ENCODE measurements around the gene BACE1-AS.

The BACE1-AS gene

GRCh38 chr11:117313828-117314768 is 23.0 kb downstream of the BACE1-AS start:
- Mint-ChIP-seq H3K27ac (no peak overlapping the region), H3K27me3 (ENCODE audit: low read depth, poor library complexity) (peaks cover 7% of the 10 kb centered on the region), H3K4me3 (peak overlapping the region; percentile 83), H3K4me1 (peaks cover 29% of the 10 kb centered on the region), H3K36me3 (ENCODE audit: low read depth) (no peaks in the 10 kb centered on the region), H3K9me3 (no peaks in the 10 kb centered on the region)
- peak; percentile 12 for DNase-seq
- no peak for TF ChIP-seq CTCF (IDR thresholded peaks at IDR 0.05)

DNA sequence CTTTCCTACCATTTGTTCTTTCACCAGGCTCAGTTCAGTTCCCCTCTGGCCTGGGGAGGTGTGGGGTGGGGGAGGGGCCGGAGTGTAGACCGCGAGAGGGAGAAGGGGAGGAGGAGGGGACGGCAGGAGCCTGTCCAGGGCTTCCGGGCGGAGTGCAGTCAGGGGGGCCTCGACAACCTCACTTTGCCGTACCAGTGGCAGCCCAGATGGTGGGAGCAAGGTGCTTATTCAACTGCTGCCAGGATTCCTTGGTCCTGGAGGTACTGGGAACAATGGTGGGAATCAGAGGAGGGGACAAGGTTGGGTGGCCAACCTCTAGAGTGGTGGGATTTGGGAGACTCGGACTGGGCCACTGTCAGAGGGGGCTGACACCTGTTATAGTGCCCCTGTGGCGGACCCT is 23.7 kb downstream of the BACE1-AS start:
- Mint-ChIP-seq H3K27ac (no peak overlapping the region), H3K36me3 (ENCODE audit: low read depth) (no peaks in the 10 kb centered on the region)
- TF ChIP-seq CTCF (IDR thresholded peaks at IDR 0.05) = no peak

GRCh38 chr11:117315285-117316196 is 24.4 kb downstream of the BACE1-AS start:
- H3K4me1 Mint-ChIP-seq = peaks cover 29% of the 10 kb centered on the region
- no peaks in the 10 kb centered on the region for H3K36me3 Mint-ChIP-seq (ENCODE audit: low read depth)
- DNase-seq = peak; percentile 78
- H3K4me3 Mint-ChIP-seq = peak overlapping the region; percentile 89
- no peak for TF ChIP-seq CTCF (IDR thresholded peaks at IDR 0.05)
- no peaks in the 10 kb centered on the region for H3K9me3 Mint-ChIP-seq
- peaks cover 7% of the 10 kb centered on the region for H3K27me3 Mint-ChIP-seq (ENCODE audit: low read depth, poor library complexity)
- no peak overlapping the region for H3K27ac Mint-ChIP-seq

More for the DNA sequence above, 23.7 kb downstream of the BACE1-AS start:
- Mint-ChIP-seq H3K9me3 (no peaks in the 10 kb centered on the region), H3K4me3 (peak overlapping the region; percentile 83), H3K4me1 (peaks cover 29% of the 10 kb centered on the region), H3K27me3 (ENCODE audit: low read depth, poor library complexity) (peaks cover 7% of the 10 kb centered on the region)
- DNase-seq = peak; percentile 40

- Mint-ChIP-seq H3K4me3 (peak within 1 kb of the TSS; percentile 89), H3K9me3 (no peaks in the 10 kb centered on the region), H3K27ac (no peak within 1 kb of the TSS), H3K4me1 (peaks cover 29% of the 10 kb centered on the region), H3K36me3 (ENCODE audit: low read depth) (no peaks in the 10 kb centered on the region), H3K27me3 (ENCODE audit: low read depth, poor library complexity) (peaks cover 9% of the 10 kb centered on the region)
- TF ChIP-seq CTCF (IDR thresholded peaks at IDR 0.05) = no peak
- DNase-seq = no peak
These were observed 25.2 kb downstream of the BACE1-AS start, which contains the start of gene BACE1 for GRCh38 chr11:117316197-117316961. Gene BACE1, minus strand, starts transcription at chr11:117316256. Its CDS starts 461 bp downstream, at chr11:117315795.

DNA sequence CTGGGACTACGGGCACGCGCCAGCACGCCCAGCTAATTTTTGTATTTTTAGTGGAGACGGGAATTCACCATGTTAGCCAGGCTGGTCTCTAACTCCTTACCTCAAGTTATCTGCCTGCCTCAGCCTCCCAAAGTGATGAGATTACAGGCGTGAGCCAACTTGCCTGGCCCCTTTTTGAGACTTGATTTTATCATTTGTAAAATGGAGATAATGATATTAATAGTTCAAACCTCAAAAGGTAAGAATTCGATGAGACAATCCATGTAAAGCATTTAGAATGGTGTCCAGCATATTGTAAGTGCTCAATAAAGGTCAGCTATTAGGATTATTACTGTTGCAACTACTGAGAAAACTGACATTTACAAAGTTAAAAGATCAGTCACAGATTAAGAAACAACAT is 27.6 kb downstream of the BACE1-AS start:
- H3K4me1 Mint-ChIP-seq = peaks cover 22% of the 10 kb centered on the region
- TF ChIP-seq CTCF (IDR thresholded peaks at IDR 0.05) = no peak
- DNase-seq = no peak
- no peak overlapping the region for H3K4me3 Mint-ChIP-seq
- H3K36me3 Mint-ChIP-seq (ENCODE audit: low read depth) = peaks cover 5% of the 10 kb centered on the region
- peaks cover 18% of the 10 kb centered on the region for H3K27me3 Mint-ChIP-seq (ENCODE audit: low read depth, poor library complexity)
- H3K9me3 Mint-ChIP-seq = peaks cover 4% of the 10 kb centered on the region
- H3K27ac Mint-ChIP-seq = no peak overlapping the region
